Ascending aorta (tissue), 2 donors: ENCODE data around the gene COL18A1. TPM values are rescaled to one million over a fixed set of nuclear protein-coding genes. Genes with fewer than 3 reads are reported as not detected.
"Not testable (repeated sequence)": the region's sequence is repeated elsewhere in the genome, so short reads cannot be mapped to it uniquely, and the experiment has no call there.

Experiments used
- DNase-seq, 2 donors: peaks; one replicate each; pipeline ENCODE4 v3.0.0-alpha.2; 2019; ENCODE audit warnings: low spot score in 2 of 2
- H3K27ac ChIP-seq, 2 donors: fragments of 200-600 bp; sonication (generic); one replicate each; pipeline ENCODE4 v1.5.1; 2016 to 2017; ENCODE audit warnings: mild to moderate bottlenecking in 1 of 2
- H3K27me3 ChIP-seq: fragments of 200-600 bp; sonication (generic); one replicate; pipeline ENCODE4 v1.5.1; 2017
- H3K36me3 ChIP-seq, 2 donors: fragments of 200-600 bp; sonication (generic); one replicate each; pipeline ENCODE4 v1.5.1; 2016
- H3K4me1 ChIP-seq, 2 donors: fragments of 200-600 bp; sonication (generic); one replicate each; pipeline ENCODE4 v1.5.1; 2016 to 2017; ENCODE audit warnings: mild to moderate bottlenecking in 1 of 2
- H3K4me3 ChIP-seq, 2 donors: fragments of 200-600 bp; sonication (generic); one replicate each; pipeline ENCODE4 v1.5.1; 2016 to 2017; ENCODE audit warnings: mild to moderate bottlenecking in 1 of 2
- H3K9me3 ChIP-seq, 2 donors: fragments of 200-600 bp; sonication (generic); one replicate each; pipeline ENCODE4 v1.5.1; 2016
- CTCF ChIP-seq, 3 experiments: fragments of 200-600 bp in 2 of 3; fragments of 450-650 bp in 1 of 3; sonication (generic) in 2 of 3; IDR thresholded peaks; one replicate each; pipeline ENCODE4 v1.5.1; 2016 to 2019; ENCODE audit warnings: antibody characterized with exemption in 3 of 3, mild to moderate bottlenecking in 1 of 3, moderate library complexity in 1 of 3
- intact Hi-C: fragments of 100-400 bp; cut with DNase I; formaldehyde crosslinking; loops from one replicate; pipeline ENCODE4 v1.15.1; 2023
- total RNA-seq: library from RNA; depleted of rRNA; stranded (reverse); fragments of >200 nt; gene quantifications from one replicate; pipeline ENCODE4 v1.1.0, GENCODE V29; 2016

COL18A1 gene
- total RNA-seq, 1 donor from 2014 or later: 699 TPM

GRCh38 chr21:45525910-45526306 lies 120.9 kb downstream of the COL18A1 start:
- H3K4me1 ChIP-seq: no peaks in the 10 kb centered on the region

GRCh38 chr21:45527151-45527999 lies 122.4 kb downstream of the COL18A1 start:
- intact Hi-C loops: not testable (repeated sequence)

More at GRCh38 chr21:45525910-45526306, 120.9 kb downstream of the COL18A1 start:
- Histone ChIP-seq H3K27me3 (no peaks in the 10 kb centered on the region), H3K27ac (no peak overlapping the region), H3K9me3 (peaks cover 7 to 10% of the 10 kb centered on the region in 2 donors), H3K4me3 (no peak overlapping the region), H3K36me3 (no peaks in the 10 kb centered on the region)
- intact Hi-C loops: no loop called here
- peak in 1 of 2 donors; percentile 33 for DNase-seq
- TF ChIP-seq CTCF (IDR thresholded peaks at IDR 0.05): no peak

GRCh38 chr21:45528028-45528705 lies 123.2 kb downstream of the COL18A1 start:
- Histone ChIP-seq H3K9me3 (no peaks in the 10 kb centered on the region), H3K4me1 (no peaks in the 10 kb centered on the region), H3K27ac (no peak overlapping the region), H3K4me3 (no peak overlapping the region), H3K36me3 (no peaks in the 10 kb centered on the region), H3K27me3 (no peaks in the 10 kb centered on the region)
- intact Hi-C loops: no loop called here
- DNase-seq: peak in 1 of 2 donors; percentile 39
- TF ChIP-seq CTCF (IDR thresholded peaks at IDR 0.05): no peak

More at GRCh38 chr21:45527151-45527999, 122.4 kb downstream of the COL18A1 start:
- H3K9me3 ChIP-seq, H3K4me1 ChIP-seq, H3K4me3 ChIP-seq, H3K36me3 ChIP-seq, H3K27ac ChIP-seq, H3K27me3 ChIP-seq: not testable (repeated sequence)
- DNase-seq: peak in 1 of 2 donors; percentile 53

- Histone ChIP-seq H3K36me3 (no peaks in the 10 kb centered on the region), H3K27ac (no peak overlapping the region), H3K4me3 (no peak overlapping the region), H3K9me3 (no peaks in the 10 kb centered on the region), H3K27me3 (no peaks in the 10 kb centered on the region), H3K4me1 (no peaks in the 10 kb centered on the region)
- no peak for TF ChIP-seq CTCF (IDR thresholded peaks at IDR 0.05)
- intact Hi-C loops: no loop called here
- peak in 1 of 2 donors; percentile 49 for DNase-seq
Measured at GRCh38 chr21:45528981-45529784, 124.2 kb downstream of the COL18A1 start.

GRCh38 chr21:45529785-45530422 lies 124.9 kb downstream of the COL18A1 start:
- Histone ChIP-seq H3K4me1 (no peaks in the 10 kb centered on the region), H3K27ac (no peak overlapping the region), H3K36me3 (no peaks in the 10 kb centered on the region), H3K27me3 (no peaks in the 10 kb centered on the region), H3K9me3 (no peaks in the 10 kb centered on the region), H3K4me3 (no peak overlapping the region)
- DNase-seq: peak in 1 of 2 donors; percentile 19
- intact Hi-C loops: no loop called here
- TF ChIP-seq CTCF (IDR thresholded peaks at IDR 0.05): no peak
